GM12878 (cell line): ENCODE results near the gene CFAP58.

Experiments
- CBX3 ChIP-seq: fragments of 200-600 bp; sonication (generic); IDR thresholded peaks from 2 replicates; pipeline ENCODE4 v1.6.1; 2016; ENCODE audit warnings: low read depth, borderline replicate concordance
- EGR1 ChIP-seq, 2 experiments: IDR thresholded peaks; 1 replicate in 1 of 2; 2 replicates in 1 of 2; pipeline ENCODE4 v1.6.1; 2011 to 2012; ENCODE audit warnings: low read depth in 2 of 2, low read length in 2 of 2, borderline replicate concordance in 1 of 2, mild to moderate bottlenecking in 1 of 2, moderate library complexity in 1 of 2
- MXI1 ChIP-seq: fragments of 150-350 bp; IDR thresholded peaks from 2 replicates; pipeline ENCODE4 v1.6.1; 2011; ENCODE audit warnings: low read depth, mild to moderate bottlenecking, inconsistent platforms, low read length, improper control_type of control experiment
- NR2C1 ChIP-seq: fragments of 450-650 bp; IDR thresholded peaks from 2 replicates; pipeline ENCODE4 v1.6.1; 2017; ENCODE audit warnings: antibody characterized with exemption, mild to moderate bottlenecking, moderate library complexity
- RCOR1 ChIP-seq: conservative IDR thresholded peaks from 2 replicates; pipeline ENCODE4 v1.6.1; 2012; ENCODE audit warnings: low read depth, low read length, improper control_type of control experiment
- TAF1 ChIP-seq: IDR thresholded peaks from 2 replicates; pipeline ENCODE4 v1.6.1; 2011; ENCODE audit warnings: mild to moderate bottlenecking, low read depth, low read length, borderline replicate concordance
- TF ChIP-seq, protein P1 (sequence below): IDR thresholded peaks from 2 replicates; pipeline ENCODE4 v1.6.1; 2011; ENCODE audit warnings: low read depth, low read length, improper control_type of control experiment, borderline replicate concordance
- TF ChIP-seq, protein P2 (sequence below): fragments of 450-650 bp; IDR thresholded peaks from 2 replicates; pipeline ENCODE4 v1.6.1; 2017; ENCODE audit warnings: borderline replicate concordance
- TF ChIP-seq, protein P3 (sequence below), 3 experiments: IDR thresholded peaks in 2 of 3; conservative IDR thresholded peaks in 1 of 3; 2 replicates each; pipeline ENCODE4 v1.5.1; 2011; ENCODE audit warnings: low read depth in 3 of 3, low read length in 3 of 3, mild to moderate bottlenecking in 3 of 3, control low read depth in 2 of 3, moderate library complexity in 2 of 3, inconsistent platforms in 1 of 3, mixed read lengths in 1 of 3; ENCODE audit not compliant: control insufficient read depth in 2 of 3, insufficient read depth in 1 of 3; ENCODE audit errors: extremely low read depth in 1 of 3
- TF ChIP-seq, protein P4 (sequence below): fragments of 450-650 bp; IDR thresholded peaks from 2 replicates; pipeline ENCODE4 v1.6.1; 2017; ENCODE audit warnings: mild to moderate bottlenecking, low read depth, inconsistent platforms; ENCODE audit not compliant: poor library complexity, severe bottlenecking

DNA sequence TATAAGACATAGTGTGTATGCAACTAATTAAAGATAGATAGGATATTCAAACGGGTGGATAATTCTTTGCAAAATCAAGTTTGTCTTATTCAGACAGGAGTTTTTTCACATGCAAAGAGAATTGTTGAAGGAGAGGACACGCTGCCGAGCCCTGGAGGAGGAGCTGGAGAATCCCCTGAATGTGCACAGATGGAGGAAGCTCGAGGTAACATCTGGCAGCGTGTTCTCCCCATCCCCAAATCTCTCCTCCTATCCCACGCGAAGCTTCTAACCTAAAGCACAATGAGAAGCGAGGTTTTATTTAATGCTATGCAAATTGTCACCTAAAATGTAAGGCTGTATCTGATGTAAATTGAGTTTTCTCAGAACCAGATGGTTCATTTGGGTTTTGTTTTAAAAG lies 50.0 kb downstream of the CFAP58 start:
- TF ChIP-seq EGR1 (IDR thresholded peaks at IDR 0.05; ENCODE audit: borderline replicate concordance in 1 of 2, low read depth in 2 of 2, low read length in 2 of 2) (no peak), NR2C1 (no peak), MXI1 (no peak), RCOR1 (no peak), CBX3 (no peak), TAF1 (no peak)
- TF ChIP-seq, protein P1, sequence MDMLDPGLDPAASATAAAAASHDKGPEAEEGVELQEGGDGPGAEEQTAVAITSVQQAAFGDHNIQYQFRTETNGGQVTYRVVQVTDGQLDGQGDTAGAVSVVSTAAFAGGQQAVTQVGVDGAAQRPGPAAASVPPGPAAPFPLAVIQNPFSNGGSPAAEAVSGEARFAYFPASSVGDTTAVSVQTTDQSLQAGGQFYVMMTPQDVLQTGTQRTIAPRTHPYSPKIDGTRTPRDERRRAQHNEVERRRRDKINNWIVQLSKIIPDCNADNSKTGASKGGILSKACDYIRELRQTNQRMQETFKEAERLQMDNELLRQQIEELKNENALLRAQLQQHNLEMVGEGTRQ: no peak
- TF ChIP-seq, protein P2, sequence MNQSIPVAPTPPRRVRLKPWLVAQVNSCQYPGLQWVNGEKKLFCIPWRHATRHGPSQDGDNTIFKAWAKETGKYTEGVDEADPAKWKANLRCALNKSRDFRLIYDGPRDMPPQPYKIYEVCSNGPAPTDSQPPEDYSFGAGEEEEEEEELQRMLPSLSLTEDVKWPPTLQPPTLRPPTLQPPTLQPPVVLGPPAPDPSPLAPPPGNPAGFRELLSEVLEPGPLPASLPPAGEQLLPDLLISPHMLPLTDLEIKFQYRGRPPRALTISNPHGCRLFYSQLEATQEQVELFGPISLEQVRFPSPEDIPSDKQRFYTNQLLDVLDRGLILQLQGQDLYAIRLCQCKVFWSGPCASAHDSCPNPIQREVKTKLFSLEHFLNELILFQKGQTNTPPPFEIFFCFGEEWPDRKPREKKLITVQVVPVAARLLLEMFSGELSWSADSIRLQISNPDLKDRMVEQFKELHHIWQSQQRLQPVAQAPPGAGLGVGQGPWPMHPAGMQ: no peak
- TF ChIP-seq, protein P3, sequence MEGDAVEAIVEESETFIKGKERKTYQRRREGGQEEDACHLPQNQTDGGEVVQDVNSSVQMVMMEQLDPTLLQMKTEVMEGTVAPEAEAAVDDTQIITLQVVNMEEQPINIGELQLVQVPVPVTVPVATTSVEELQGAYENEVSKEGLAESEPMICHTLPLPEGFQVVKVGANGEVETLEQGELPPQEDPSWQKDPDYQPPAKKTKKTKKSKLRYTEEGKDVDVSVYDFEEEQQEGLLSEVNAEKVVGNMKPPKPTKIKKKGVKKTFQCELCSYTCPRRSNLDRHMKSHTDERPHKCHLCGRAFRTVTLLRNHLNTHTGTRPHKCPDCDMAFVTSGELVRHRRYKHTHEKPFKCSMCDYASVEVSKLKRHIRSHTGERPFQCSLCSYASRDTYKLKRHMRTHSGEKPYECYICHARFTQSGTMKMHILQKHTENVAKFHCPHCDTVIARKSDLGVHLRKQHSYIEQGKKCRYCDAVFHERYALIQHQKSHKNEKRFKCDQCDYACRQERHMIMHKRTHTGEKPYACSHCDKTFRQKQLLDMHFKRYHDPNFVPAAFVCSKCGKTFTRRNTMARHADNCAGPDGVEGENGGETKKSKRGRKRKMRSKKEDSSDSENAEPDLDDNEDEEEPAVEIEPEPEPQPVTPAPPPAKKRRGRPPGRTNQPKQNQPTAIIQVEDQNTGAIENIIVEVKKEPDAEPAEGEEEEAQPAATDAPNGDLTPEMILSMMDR (IDR thresholded peaks at IDR 0.05 in 2 of 3, conservative IDR thresholded peaks at IDR 0.05 in 1 of 3; ENCODE audit: control insufficient read depth in 2 of 3, extremely low read depth in 1 of 3, insufficient read depth in 1 of 3, low read depth in 3 of 3, low read length in 3 of 3): no peak
- TF ChIP-seq, protein P4, sequence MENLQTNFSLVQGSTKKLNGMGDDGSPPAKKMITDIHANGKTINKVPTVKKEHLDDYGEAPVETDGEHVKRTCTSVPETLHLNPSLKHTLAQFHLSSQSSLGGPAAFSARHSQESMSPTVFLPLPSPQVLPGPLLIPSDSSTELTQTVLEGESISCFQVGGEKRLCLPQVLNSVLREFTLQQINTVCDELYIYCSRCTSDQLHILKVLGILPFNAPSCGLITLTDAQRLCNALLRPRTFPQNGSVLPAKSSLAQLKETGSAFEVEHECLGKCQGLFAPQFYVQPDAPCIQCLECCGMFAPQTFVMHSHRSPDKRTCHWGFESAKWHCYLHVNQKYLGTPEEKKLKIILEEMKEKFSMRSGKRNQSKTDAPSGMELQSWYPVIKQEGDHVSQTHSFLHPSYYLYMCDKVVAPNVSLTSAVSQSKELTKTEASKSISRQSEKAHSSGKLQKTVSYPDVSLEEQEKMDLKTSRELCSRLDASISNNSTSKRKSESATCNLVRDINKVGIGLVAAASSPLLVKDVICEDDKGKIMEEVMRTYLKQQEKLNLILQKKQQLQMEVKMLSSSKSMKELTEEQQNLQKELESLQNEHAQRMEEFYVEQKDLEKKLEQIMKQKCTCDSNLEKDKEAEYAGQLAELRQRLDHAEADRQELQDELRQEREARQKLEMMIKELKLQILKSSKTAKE: no peak
